NCI-H146 treated with DMSO at 0.1 percent for 48 hours (cell line): ENCODE data around the gene EXOC3L2.

Experiments
- DNase-seq: peaks from one replicate; lab custom pipeline; 2025; ENCODE audit not compliant: unreplicated experiment; lab: John Stamatoyannopoulos, UW

EXOC3L2 gene

GRCh38 chr19:45180936-45181335, 64.3 kb downstream of the EXOC3L2 start:
- no peak for DNase-seq

- no peak for DNase-seq
These were observed 65.3 kb downstream of the EXOC3L2 start for GRCh38 chr19:45179892-45180370.

GRCh38 chr19:45179072-45179891, 65.9 kb downstream of the EXOC3L2 start:
- no peak for DNase-seq

- peak; percentile 100 for DNase-seq
These were observed 66.7 kb downstream of the EXOC3L2 start, which contains the start of gene BLOC1S3 for GRCh38 chr19:45178262-45179071. BLOC1S3 (plus strand) TSS chr19:45178784; CDS start chr19:45179297, 513 bp downstream.

GRCh38 chr19:45177817-45178261, 67.4 kb downstream of the EXOC3L2 start, which contains the start of gene TRAPPC6A:
TRAPPC6A (minus strand) TSS chr19:45178237; CDS start chr19:45178218, 19 bp downstream.
- DNase-seq, result peak; percentile 48

GRCh38 chr19:45175515-45176345, 69.5 kb downstream of the EXOC3L2 start:
- DNase-seq, result no peak

- no peak for DNase-seq
These were observed 71.4 kb downstream of the EXOC3L2 start for GRCh38 chr19:45173816-45174215.

GRCh38 chr19:45172611-45173208, 72.5 kb downstream of the EXOC3L2 start:
- no peak for DNase-seq

GRCh38 chr19:45172173-45172572, 73.0 kb downstream of the EXOC3L2 start:
- no peak for DNase-seq

GRCh38 chr19:45171211-45171623, 74.0 kb downstream of the EXOC3L2 start:
- no peak for DNase-seq

GRCh38 chr19:45170146-45171106, 74.8 kb downstream of the EXOC3L2 start:
- DNase-seq, result no peak

- DNase-seq, result no peak
These were observed 75.6 kb downstream of the EXOC3L2 start for GRCh38 chr19:45169602-45170001.

GRCh38 chr19:45168767-45169351, 76.3 kb downstream of the EXOC3L2 start:
- no peak for DNase-seq

GRCh38 chr19:45166723-45167252, 78.4 kb downstream of the EXOC3L2 start:
- DNase-seq, result no peak

GRCh38 chr19:45164577-45165335, 80.5 kb downstream of the EXOC3L2 start:
- no peak for DNase-seq

- DNase-seq, result no peak
These were observed 81.3 kb downstream of the EXOC3L2 start for GRCh38 chr19:45163751-45164460.

- DNase-seq, result no peak
These were observed 82.1 kb downstream of the EXOC3L2 start for GRCh38 chr19:45163156-45163555.
